Fibroblast of skin of back (primary cell): ENCODE data around the gene GLCE.
"Not testable (repeated sequence)": the region's sequence is repeated elsewhere in the genome, so short reads cannot be mapped to it uniquely, and the experiment has no call there.

Source experiments
- DNase-seq: peaks from one replicate; pipeline ENCODE4 v3.0.0-alpha.2; 2013

GLCE gene

GRCh38 chr15:69275933-69276560 lies 115.6 kb downstream of the GLCE start:
- DNase-seq, result no peak

- DNase-seq, result no peak
These were observed 116.9 kb downstream of the GLCE start for GRCh38 chr15:69277316-69277715.

- DNase-seq, result no peak
These were observed 119.2 kb downstream of the GLCE start for GRCh38 chr15:69279636-69280035.

GRCh38 chr15:69280783-69281182 lies 120.3 kb downstream of the GLCE start:
- no peak for DNase-seq

- DNase-seq, result no peak
These were observed 121.8 kb downstream of the GLCE start for GRCh38 chr15:69282104-69282743.

- no peak for DNase-seq
These were observed 125.4 kb downstream of the GLCE start for GRCh38 chr15:69285834-69286233.

- DNase-seq, result no peak
These were observed 127.6 kb downstream of the GLCE start for GRCh38 chr15:69288011-69288410.

GRCh38 chr15:69288531-69289341 lies 128.3 kb downstream of the GLCE start:
- no peak for DNase-seq

- DNase-seq, result no peak
These were observed 129.1 kb downstream of the GLCE start for GRCh38 chr15:69289342-69290146.

GRCh38 chr15:69290346-69291164 lies 130.1 kb downstream of the GLCE start:
- no peak for DNase-seq

- not testable (repeated sequence) for DNase-seq
These were observed 131.2 kb downstream of the GLCE start for GRCh38 chr15:69291651-69292050.

- DNase-seq, result no peak
These were observed 132.5 kb downstream of the GLCE start for GRCh38 chr15:69292826-69293420.

GRCh38 chr15:69293741-69294615 lies 133.5 kb downstream of the GLCE start:
- no peak for DNase-seq

GRCh38 chr15:69296606-69297005 lies 136.2 kb downstream of the GLCE start:
- DNase-seq, result no peak

GRCh38 chr15:69297642-69298353 lies 137.4 kb downstream of the GLCE start:
- no peak for DNase-seq

- DNase-seq, result no peak
These were observed 137.9 kb downstream of the GLCE start for GRCh38 chr15:69298354-69298696.

GRCh38 chr15:69298697-69299441 lies 138.4 kb downstream of the GLCE start, which contains the start of gene PAQR5:
PAQR5 (plus strand) TSS chr15:69298912; CDS start chr15:69360081, 61,169 bp downstream.
- DNase-seq, result peak; percentile 44

- DNase-seq, result no peak
These were observed 139.0 kb downstream of the GLCE start for GRCh38 chr15:69299451-69299886.
